Loucy (cell line): ENCODE results near the gene MAPK8.

Experiments used
- H2AFZ ChIP-seq: fragments of 200-600 bp; sonication (generic); 2 replicates; pipeline ENCODE4 v1.6.0; 2016; ENCODE audit warnings: antibody characterized with exemption, mild to moderate bottlenecking, low read length, moderate library complexity
- H3F3A ChIP-seq: fragments of 200-600 bp; 2 replicates; pipeline ENCODE4 v1.6.0; 2016; ENCODE audit warnings: antibody characterized with exemption, low read depth, mild to moderate bottlenecking
- H3K27me3 ChIP-seq: fragments of 200-600 bp; sonication (generic); 2 replicates; pipeline ENCODE4 v1.6.1; 2014; ENCODE audit warnings: low read length, mild to moderate bottlenecking; ENCODE audit not compliant: insufficient read depth, poor library complexity, severe bottlenecking
- H3K36me3 ChIP-seq: fragments of 200-600 bp; sonication (generic); 2 replicates; pipeline ENCODE4 v1.6.1; 2016; ENCODE audit warnings: low read length; ENCODE audit not compliant: insufficient read depth
- H3K4me1 ChIP-seq: fragments of 200-600 bp; sonication (generic); 2 replicates; pipeline ENCODE4 v1.5.1; 2014; ENCODE audit warnings: low read length, mild to moderate bottlenecking; ENCODE audit not compliant: insufficient read depth, poor library complexity, severe bottlenecking
- H3K4me2 ChIP-seq: fragments of 200-600 bp; sonication (generic); 2 replicates; pipeline ENCODE4 v1.6.0; 2014; ENCODE audit warnings: antibody characterized with exemption, low read length, low read depth, mild to moderate bottlenecking; ENCODE audit not compliant: poor library complexity, severe bottlenecking
- H3K4me3 ChIP-seq: fragments of 200-600 bp; sonication (generic); 2 replicates; pipeline ENCODE4 v1.5.1; 2014; ENCODE audit warnings: low read length, mild to moderate bottlenecking, mixed read lengths; ENCODE audit not compliant: poor library complexity, severe bottlenecking
- H3K79me2 ChIP-seq: fragments of 200-600 bp; sonication (generic); 2 replicates; pipeline ENCODE4 v1.6.1; 2014; ENCODE audit warnings: low read length; ENCODE audit not compliant: insufficient read depth
- H3K9ac ChIP-seq: fragments of 200-600 bp; sonication (generic); 2 replicates; pipeline ENCODE4 v1.6.0; 2014; ENCODE audit warnings: mild to moderate bottlenecking, low read depth, low read length, moderate library complexity; ENCODE audit not compliant: poor library complexity, severe bottlenecking
- H3K9me2 ChIP-seq: fragments of 200-600 bp; sonication (generic); replicated peaks from 2 replicates; pipeline ENCODE4 v1.6.1; 2016; ENCODE audit warnings: low read depth, low read length, mixed read lengths
- H3K9me3 ChIP-seq: fragments of 200-600 bp; sonication (generic); 2 replicates; pipeline ENCODE4 v1.6.1; 2014; ENCODE audit warnings: mild to moderate bottlenecking, antibody characterized with exemption, low read length, low read depth; ENCODE audit not compliant: insufficient read depth
- H4K20me1 ChIP-seq: fragments of 200-600 bp; sonication (generic); 2 replicates; pipeline ENCODE4 v1.6.0; 2014; ENCODE audit warnings: antibody characterized with exemption, low read length, mild to moderate bottlenecking; ENCODE audit not compliant: insufficient read depth, poor library complexity, severe bottlenecking
- EZH2phosphoT487 ChIP-seq: fragments of 200-600 bp; IDR thresholded peaks from 2 replicates; pipeline ENCODE4 v1.6.1; 2018; ENCODE audit warnings: antibody characterized with exemption, mild to moderate bottlenecking, moderate library complexity, borderline replicate concordance
- TF ChIP-seq, protein P1 (sequence below): fragments of 200-600 bp; sonication (generic); conservative IDR thresholded peaks from 2 replicates; pipeline ENCODE4 v1.5.1; 2014; ENCODE audit warnings: mild to moderate bottlenecking, antibody characterized with exemption, low read length

Gene MAPK8

DNA sequence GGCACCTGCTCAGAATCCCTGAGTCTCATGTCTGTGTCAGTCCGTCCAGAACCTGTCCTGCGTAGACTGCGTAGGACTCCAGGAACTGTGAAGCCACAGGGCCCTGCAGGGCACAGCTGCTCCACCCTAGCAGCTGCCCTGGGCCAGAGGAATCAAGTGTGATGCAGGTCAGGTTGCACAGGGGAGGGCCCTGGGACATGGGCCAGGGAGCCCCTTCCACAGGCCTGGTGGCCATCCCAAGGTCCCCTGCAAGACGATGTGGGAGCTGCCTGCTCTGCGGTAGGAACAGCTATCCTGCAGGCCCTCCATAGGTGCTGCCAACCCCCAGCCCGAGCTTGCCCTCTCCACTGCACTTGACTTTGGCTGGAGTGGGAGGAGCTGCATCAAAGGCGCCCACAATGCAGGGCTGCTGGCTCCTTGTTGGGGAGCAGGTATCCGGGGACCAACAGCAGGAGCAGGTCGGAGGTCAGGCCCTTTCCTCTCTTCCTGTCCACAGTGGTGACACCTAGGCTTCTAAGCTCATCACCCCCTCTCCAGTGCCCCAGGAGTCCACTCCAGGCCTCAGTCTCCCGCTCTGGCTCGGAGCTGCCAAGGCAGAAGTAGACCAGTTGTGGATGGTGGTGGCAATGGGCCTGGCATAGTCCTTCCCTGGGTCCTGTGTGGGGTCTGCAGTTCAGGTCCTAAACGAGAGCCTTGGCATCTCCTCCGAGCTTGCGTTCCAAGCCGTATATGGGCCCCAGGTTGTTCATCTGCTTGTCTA is 149.1 kb downstream of the MAPK8 start:
- Histone ChIP-seq H3K36me3 (no peaks in the 10 kb centered on the region), H3K4me2 (no peak overlapping the region), H3K9me3 (no peaks in the 10 kb centered on the region), H3K9ac (peak overlapping the region; percentile 6), H4K20me1 (no peaks in the 10 kb centered on the region), H3K9me2 (no peaks in the 10 kb centered on the region), H3K79me2 (no peaks in the 10 kb centered on the region), H3K4me1 (peaks cover 17% of the 10 kb centered on the region), H2AFZ (no peak overlapping the region), H3K27me3 (no peaks in the 10 kb centered on the region), H3K4me3 (no peak overlapping the region), H3F3A (no peaks in the 10 kb centered on the region)
- no peak for TF ChIP-seq EZH2phosphoT487
- TF ChIP-seq, protein P1, sequence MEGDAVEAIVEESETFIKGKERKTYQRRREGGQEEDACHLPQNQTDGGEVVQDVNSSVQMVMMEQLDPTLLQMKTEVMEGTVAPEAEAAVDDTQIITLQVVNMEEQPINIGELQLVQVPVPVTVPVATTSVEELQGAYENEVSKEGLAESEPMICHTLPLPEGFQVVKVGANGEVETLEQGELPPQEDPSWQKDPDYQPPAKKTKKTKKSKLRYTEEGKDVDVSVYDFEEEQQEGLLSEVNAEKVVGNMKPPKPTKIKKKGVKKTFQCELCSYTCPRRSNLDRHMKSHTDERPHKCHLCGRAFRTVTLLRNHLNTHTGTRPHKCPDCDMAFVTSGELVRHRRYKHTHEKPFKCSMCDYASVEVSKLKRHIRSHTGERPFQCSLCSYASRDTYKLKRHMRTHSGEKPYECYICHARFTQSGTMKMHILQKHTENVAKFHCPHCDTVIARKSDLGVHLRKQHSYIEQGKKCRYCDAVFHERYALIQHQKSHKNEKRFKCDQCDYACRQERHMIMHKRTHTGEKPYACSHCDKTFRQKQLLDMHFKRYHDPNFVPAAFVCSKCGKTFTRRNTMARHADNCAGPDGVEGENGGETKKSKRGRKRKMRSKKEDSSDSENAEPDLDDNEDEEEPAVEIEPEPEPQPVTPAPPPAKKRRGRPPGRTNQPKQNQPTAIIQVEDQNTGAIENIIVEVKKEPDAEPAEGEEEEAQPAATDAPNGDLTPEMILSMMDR, result no peak

DNA sequence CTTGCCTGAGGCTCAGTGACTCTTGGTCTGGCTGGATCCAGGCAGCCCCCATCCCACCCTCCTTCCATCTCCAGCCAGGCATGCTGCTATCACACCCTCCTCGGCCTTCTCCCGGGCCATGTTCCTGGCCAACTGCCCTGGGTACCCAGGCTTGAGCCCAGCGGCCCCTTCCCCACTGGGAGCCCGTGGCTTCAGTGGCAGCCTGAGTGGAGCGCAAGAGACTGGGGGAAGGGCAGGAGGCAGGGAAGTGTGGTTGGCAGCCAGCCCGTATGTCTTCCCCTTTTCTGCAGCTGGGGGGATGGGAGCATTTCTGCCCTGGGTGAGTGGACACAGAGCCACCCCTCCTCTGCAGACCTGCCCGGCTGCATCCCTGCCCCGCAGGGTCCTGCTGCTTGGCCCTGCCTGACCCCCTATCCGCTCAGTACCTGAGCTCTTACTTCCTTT is 149.9 kb downstream of the MAPK8 start:
- no peaks in the 10 kb centered on the region for H4K20me1 ChIP-seq
- H2AFZ ChIP-seq, result no peak overlapping the region
- no peaks in the 10 kb centered on the region for H3K36me3 ChIP-seq
- peak overlapping the region; percentile 47 for H3K4me2 ChIP-seq
- H3K9ac ChIP-seq, result peak overlapping the region; percentile 6
- H3K4me1 ChIP-seq, result peaks cover 17% of the 10 kb centered on the region
- no peaks in the 10 kb centered on the region for H3K27me3 ChIP-seq
- no peak for TF ChIP-seq EZH2phosphoT487
- TF ChIP-seq, protein P1, result no peak
- no peaks in the 10 kb centered on the region for H3K9me2 ChIP-seq
- H3K9me3 ChIP-seq, result no peaks in the 10 kb centered on the region
- H3K4me3 ChIP-seq, result no peak overlapping the region
- no peaks in the 10 kb centered on the region for H3K79me2 ChIP-seq
- H3F3A ChIP-seq, result no peaks in the 10 kb centered on the region

DNA sequence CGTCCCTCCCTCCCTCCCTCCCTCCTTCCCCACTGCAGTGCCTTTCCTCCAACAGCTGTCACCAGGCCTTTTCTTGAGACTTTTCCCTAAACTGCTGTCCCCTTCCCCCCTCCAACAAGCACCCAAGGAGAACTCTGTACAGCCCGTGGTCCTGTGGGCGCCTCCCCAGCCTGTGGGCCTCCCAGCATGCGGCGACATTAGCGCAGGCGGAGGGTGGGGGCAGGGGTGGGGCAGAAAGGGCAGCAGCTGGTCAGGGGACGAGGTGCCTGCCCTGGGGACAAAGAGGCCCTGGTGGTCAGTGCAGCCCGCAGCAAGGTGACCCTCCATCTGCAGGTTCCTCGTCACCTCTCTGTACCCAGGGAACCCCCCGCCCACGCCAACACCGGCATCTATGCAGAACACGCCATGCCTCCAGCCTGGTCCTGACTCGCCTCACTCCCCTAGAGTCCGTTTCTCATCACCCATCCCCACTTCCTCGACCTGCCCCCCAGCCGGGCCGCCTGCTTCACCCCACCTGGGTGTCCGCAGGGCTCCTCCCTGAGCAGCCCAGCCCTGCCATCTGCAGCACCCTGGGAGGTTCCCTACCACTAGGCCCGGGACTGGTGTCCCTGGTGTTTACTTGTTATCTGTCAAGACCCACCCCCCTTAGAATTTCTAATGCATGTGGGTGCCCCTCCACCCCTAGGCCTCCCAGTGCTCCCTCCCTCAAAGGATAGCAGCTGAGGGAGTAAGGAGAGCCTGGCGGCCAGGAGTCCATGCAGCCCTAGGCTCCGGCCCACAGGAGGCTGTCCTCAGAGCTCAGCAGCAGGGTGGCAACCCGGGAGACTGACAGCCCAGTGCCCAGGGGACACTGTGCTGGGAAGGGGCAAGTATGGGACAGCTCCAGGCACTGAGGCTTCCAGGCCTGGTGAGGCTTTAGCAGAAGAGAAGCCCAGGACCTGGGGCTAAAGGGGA is 150.6 kb downstream of the MAPK8 start:
- Histone ChIP-seq H3K27me3 (no peaks in the 10 kb centered on the region), H3K4me1 (peaks cover 17% of the 10 kb centered on the region), H3K9ac (peak overlapping the region; percentile 6), H3K36me3 (no peaks in the 10 kb centered on the region), H2AFZ (no peak overlapping the region), H3F3A (no peaks in the 10 kb centered on the region), H3K4me2 (peak overlapping the region; percentile 47), H3K9me2 (no peaks in the 10 kb centered on the region), H3K79me2 (no peaks in the 10 kb centered on the region), H3K9me3 (no peaks in the 10 kb centered on the region), H3K4me3 (no peak overlapping the region), H4K20me1 (no peaks in the 10 kb centered on the region)
- TF ChIP-seq EZH2phosphoT487, result no peak
- TF ChIP-seq, protein P1, result no peak
